ENCODE measurements around the gene BRD3. TPM values are rescaled to one million over a fixed set of nuclear protein-coding genes. Genes with fewer than 3 reads are reported as not detected.

Gene BRD3
- total RNA-seq, 1 experiment from 2014 or later = 108 TPM

- TF ChIP-seq, protein P1, sequence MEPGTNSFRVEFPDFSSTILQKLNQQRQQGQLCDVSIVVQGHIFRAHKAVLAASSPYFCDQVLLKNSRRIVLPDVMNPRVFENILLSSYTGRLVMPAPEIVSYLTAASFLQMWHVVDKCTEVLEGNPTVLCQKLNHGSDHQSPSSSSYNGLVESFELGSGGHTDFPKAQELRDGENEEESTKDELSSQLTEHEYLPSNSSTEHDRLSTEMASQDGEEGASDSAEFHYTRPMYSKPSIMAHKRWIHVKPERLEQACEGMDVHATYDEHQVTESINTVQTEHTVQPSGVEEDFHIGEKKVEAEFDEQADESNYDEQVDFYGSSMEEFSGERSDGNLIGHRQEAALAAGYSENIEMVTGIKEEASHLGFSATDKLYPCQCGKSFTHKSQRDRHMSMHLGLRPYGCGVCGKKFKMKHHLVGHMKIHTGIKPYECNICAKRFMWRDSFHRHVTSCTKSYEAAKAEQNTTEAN (CRISPR knock-in tag; IDR thresholded peaks at IDR 0.05) = no peak
- no peak for TF ChIP-seq KAT7 (CRISPR knock-in tag; IDR thresholded peaks at IDR 0.05; ENCODE audit: borderline replicate concordance)
- TF ChIP-seq ZNF232 (CRISPR knock-in tag; IDR thresholded peaks at IDR 0.05) = no peak
- TF ChIP-seq ZBTB21 (CRISPR knock-in tag; IDR thresholded peaks at IDR 0.05; ENCODE audit: borderline replicate concordance) = no peak
- TF ChIP-seq USF1 (CRISPR knock-in tag; IDR thresholded peaks at IDR 0.05) = no peak
- no peak for TF ChIP-seq IRF1 (CRISPR knock-in tag; IDR thresholded peaks at IDR 0.05)
- TF ChIP-seq ZNF219 (CRISPR knock-in tag; IDR thresholded peaks at IDR 0.05; ENCODE audit: borderline replicate concordance) = no peak
Measured at GRCh38 chr9:134014946-134015345, 52.9 kb downstream of the BRD3 start (continued).

DNA sequence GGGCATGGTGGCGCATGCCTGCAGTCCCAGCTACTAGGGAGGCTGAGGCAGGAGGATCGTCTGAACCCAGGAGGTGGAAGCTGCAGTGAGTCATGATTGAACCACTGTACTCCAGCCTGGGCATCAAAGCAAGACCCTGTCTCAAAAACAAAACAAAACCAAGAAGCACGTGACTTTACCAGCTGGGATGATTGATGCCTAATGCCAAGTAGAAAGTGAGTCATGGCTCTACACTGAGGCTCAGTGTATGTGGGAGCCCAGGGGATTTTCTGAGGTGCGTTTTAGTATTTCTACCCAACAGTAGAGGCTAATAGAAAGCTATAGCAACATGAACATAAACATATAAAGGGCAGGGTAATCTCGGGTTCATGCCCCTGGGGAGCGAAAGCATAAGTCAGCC is 56.4 kb downstream of the BRD3 start:
- ATAC-seq (no peak), DNase-seq (ENCODE audit: low spot score) (no peak)
- Mint-ChIP-seq H3K27ac (no peak overlapping the region), H3K36me3 (peaks cover 23% of the 10 kb centered on the region), H3K27me3 (ENCODE audit: low read depth) (peaks cover 10% of the 10 kb centered on the region), H3K4me3 (no peak overlapping the region), H3K9me3 (peaks cover 24% of the 10 kb centered on the region), H3K4me1 (no peaks in the 10 kb centered on the region)
- ChIA-PET POLR2A (no interaction called here), CTCF (no interaction called here)
- TF ChIP-seq TP53 (CRISPR knock-in tag; IDR thresholded peaks at IDR 0.05) (no peak), PRRX2 (CRISPR knock-in tag; IDR thresholded peaks at IDR 0.05) (no peak), ZNF232 (CRISPR knock-in tag; IDR thresholded peaks at IDR 0.05) (no peak), EMX1 (CRISPR knock-in tag; IDR thresholded peaks at IDR 0.05) (no peak), MYBL2 (CRISPR knock-in tag; IDR thresholded peaks at IDR 0.05) (no peak), GRHL2 (CRISPR knock-in tag; IDR thresholded peaks at IDR 0.05; ENCODE audit: insufficient replicate concordance, severe bottlenecking) (no peak), ZNF121 (CRISPR knock-in tag; IDR thresholded peaks at IDR 0.05) (no peak), JUN (CRISPR knock-in tag; IDR thresholded peaks at IDR 0.05) (no peak), HMGA2 (CRISPR knock-in tag; IDR thresholded peaks at IDR 0.05) (no peak), NR3C1 (CRISPR knock-in tag; conservative IDR thresholded peaks at IDR 0.05; ENCODE audit: low read depth) (no peak)

GRCh38 chr9:134010310-134011173 is 57.3 kb downstream of the BRD3 start:
- ATAC-seq = no peak
- Mint-ChIP-seq H3K9me3 (peaks cover 23% of the 10 kb centered on the region), H3K4me3 (no peak overlapping the region)
- TF ChIP-seq, protein P2, sequence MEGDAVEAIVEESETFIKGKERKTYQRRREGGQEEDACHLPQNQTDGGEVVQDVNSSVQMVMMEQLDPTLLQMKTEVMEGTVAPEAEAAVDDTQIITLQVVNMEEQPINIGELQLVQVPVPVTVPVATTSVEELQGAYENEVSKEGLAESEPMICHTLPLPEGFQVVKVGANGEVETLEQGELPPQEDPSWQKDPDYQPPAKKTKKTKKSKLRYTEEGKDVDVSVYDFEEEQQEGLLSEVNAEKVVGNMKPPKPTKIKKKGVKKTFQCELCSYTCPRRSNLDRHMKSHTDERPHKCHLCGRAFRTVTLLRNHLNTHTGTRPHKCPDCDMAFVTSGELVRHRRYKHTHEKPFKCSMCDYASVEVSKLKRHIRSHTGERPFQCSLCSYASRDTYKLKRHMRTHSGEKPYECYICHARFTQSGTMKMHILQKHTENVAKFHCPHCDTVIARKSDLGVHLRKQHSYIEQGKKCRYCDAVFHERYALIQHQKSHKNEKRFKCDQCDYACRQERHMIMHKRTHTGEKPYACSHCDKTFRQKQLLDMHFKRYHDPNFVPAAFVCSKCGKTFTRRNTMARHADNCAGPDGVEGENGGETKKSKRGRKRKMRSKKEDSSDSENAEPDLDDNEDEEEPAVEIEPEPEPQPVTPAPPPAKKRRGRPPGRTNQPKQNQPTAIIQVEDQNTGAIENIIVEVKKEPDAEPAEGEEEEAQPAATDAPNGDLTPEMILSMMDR (IDR thresholded peaks at IDR 0.05) = no peak
- no peak for TF ChIP-seq EMX1 (CRISPR knock-in tag; IDR thresholded peaks at IDR 0.05)
- TF ChIP-seq SMAD3 (CRISPR knock-in tag; IDR thresholded peaks at IDR 0.05; ENCODE audit: borderline replicate concordance) = no peak
- TF ChIP-seq, protein P3, sequence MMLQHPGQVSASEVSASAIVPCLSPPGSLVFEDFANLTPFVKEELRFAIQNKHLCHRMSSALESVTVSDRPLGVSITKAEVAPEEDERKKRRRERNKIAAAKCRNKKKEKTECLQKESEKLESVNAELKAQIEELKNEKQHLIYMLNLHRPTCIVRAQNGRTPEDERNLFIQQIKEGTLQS (CRISPR knock-in tag; conservative IDR thresholded peaks at IDR 0.05) = no peak
- no peak for TF ChIP-seq RELA (CRISPR knock-in tag; IDR thresholded peaks at IDR 0.05; ENCODE audit: borderline replicate concordance)
- TF ChIP-seq, protein P4, sequence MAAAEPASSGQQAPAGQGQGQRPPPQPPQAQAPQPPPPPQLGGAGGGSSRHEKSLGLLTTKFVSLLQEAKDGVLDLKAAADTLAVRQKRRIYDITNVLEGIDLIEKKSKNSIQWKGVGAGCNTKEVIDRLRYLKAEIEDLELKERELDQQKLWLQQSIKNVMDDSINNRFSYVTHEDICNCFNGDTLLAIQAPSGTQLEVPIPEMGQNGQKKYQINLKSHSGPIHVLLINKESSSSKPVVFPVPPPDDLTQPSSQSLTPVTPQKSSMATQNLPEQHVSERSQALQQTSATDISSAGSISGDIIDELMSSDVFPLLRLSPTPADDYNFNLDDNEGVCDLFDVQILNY (CRISPR knock-in tag; IDR thresholded peaks at IDR 0.05) = no peak
- TF ChIP-seq IRF1 (CRISPR knock-in tag; IDR thresholded peaks at IDR 0.05) = no peak
- no peak for TF ChIP-seq FOXK1 (CRISPR knock-in tag; IDR thresholded peaks at IDR 0.05)
- TF ChIP-seq GABPB1 (CRISPR knock-in tag; IDR thresholded peaks at IDR 0.05) = no peak
- TF ChIP-seq, protein P5, sequence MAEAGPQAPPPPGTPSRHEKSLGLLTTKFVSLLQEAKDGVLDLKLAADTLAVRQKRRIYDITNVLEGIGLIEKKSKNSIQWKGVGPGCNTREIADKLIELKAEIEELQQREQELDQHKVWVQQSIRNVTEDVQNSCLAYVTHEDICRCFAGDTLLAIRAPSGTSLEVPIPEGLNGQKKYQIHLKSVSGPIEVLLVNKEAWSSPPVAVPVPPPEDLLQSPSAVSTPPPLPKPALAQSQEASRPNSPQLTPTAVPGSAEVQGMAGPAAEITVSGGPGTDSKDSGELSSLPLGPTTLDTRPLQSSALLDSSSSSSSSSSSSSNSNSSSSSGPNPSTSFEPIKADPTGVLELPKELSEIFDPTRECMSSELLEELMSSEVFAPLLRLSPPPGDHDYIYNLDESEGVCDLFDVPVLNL (CRISPR knock-in tag; IDR thresholded peaks at IDR 0.05; ENCODE audit: borderline replicate concordance, low read depth) = no peak
- TF ChIP-seq CREM (CRISPR knock-in tag; IDR thresholded peaks at IDR 0.05) = no peak

More at GRCh38 chr9:134010310-134011173, 57.3 kb downstream of the BRD3 start:
- Mint-ChIP-seq H3K27me3 (ENCODE audit: low read depth) (peaks cover 10% of the 10 kb centered on the region), H3K27ac (no peak overlapping the region), H3K36me3 (peaks cover 22% of the 10 kb centered on the region), H3K4me1 (no peaks in the 10 kb centered on the region)
- ChIA-PET POLR2A (no interaction called here), CTCF (no interaction called here)
- no peak for DNase-seq (ENCODE audit: low spot score)
